SK-N-SH (cell line): ENCODE data around the gene ZNF33B. TPM values are rescaled to one million over a fixed set of nuclear protein-coding genes. Genes with fewer than 3 reads are reported as not detected.

Experiments
- CTCF ChIA-PET: fragments of 300-600, 350-600 bp; formaldehyde crosslinking; extraction: SDS; loops from one replicate; lab custom pipeline; 2021; lab: Yijun Ruan, JAX
- POLR2A ChIA-PET: fragments of 350-600 bp; sonication (Branson Sonifier 250); formaldehyde crosslinking; extraction: SDS; loops from one replicate; lab custom pipeline; 2020; ENCODE audit warnings: antibody characterized with exemption, inconsistent platforms; lab: Yijun Ruan, JAX
- DNase-seq: peaks from one replicate; pipeline ENCODE4 v3.0.0; 2012
- H2AFZ ChIP-seq: fragments of 200-600 bp; sonication (generic); 2 replicates; pipeline ENCODE4 v1.8.1; 2016; ENCODE audit warnings: antibody characterized with exemption, mild to moderate bottlenecking, low read depth
- H3F3A ChIP-seq: fragments of 200-600 bp; sonication (generic); replicated peaks from 2 replicates; pipeline ENCODE3; 2016; ENCODE audit warnings: antibody characterized with exemption, mild to moderate bottlenecking; ENCODE audit not compliant: insufficient read depth
- H3K27ac ChIP-seq, 2 experiments: fragments of 200-500 bp in 1 of 2; fragments of 200-600 bp in 1 of 2; sonication (Bioruptor generic) in 1 of 2; sonication (generic), shearing (Covaris generic) in 1 of 2; 2 replicates each; pipeline versions ENCODE4 v1.5.1 to v1.6.1; 2014 to 2016; ENCODE audit warnings: low read depth in 2 of 2, inconsistent platforms in 1 of 2, low read length in 1 of 2, mild to moderate bottlenecking in 1 of 2, mixed read lengths in 1 of 2
- H3K27me3 ChIP-seq: fragments of 200-600 bp; sonication (generic), shearing (Covaris generic); 2 replicates; pipeline ENCODE4 v1.6.1; 2016; ENCODE audit warnings: mixed run types; ENCODE audit not compliant: insufficient read depth
- H3K36me3 ChIP-seq, 2 experiments: fragments of 200-500 bp in 1 of 2; fragments of 200-600 bp in 1 of 2; sonication (Bioruptor generic) in 1 of 2; sonication (generic) in 1 of 2; replicated peaks in 1 of 2; 2 replicates each; pipeline versions ENCODE3 to v1.5.1; 2014 to 2016; ENCODE audit warnings: low read length in 1 of 2, mild to moderate bottlenecking in 1 of 2; ENCODE audit not compliant: insufficient read depth in 2 of 2, control insufficient read depth in 1 of 2
- H3K4me1 ChIP-seq, 2 experiments: fragments of 200-500 bp in 1 of 2; fragments of 200-600 bp in 1 of 2; sonication (Bioruptor generic) in 1 of 2; sonication (generic), shearing (Covaris generic) in 1 of 2; 2 replicates each; pipeline versions ENCODE4 v1.5.1 to v1.6.1; 2014 to 2016; ENCODE audit warnings: low read depth in 1 of 2, low read length in 1 of 2, mixed run types in 1 of 2; ENCODE audit not compliant: insufficient read depth in 2 of 2, control insufficient read depth in 1 of 2
- H3K4me2 ChIP-seq: fragments of 200-600 bp; sonication (generic), shearing (Covaris generic); 2 replicates; pipeline ENCODE4 v1.6.1; 2017; ENCODE audit warnings: mixed run types
- H3K4me3 ChIP-seq, 2 experiments: fragments of 200-500 bp in 1 of 2; fragments of 200-600 bp in 1 of 2; sonication (Bioruptor generic) in 1 of 2; sonication (generic), shearing (Covaris generic) in 1 of 2; 2 replicates each; pipeline versions ENCODE4 v1.5.1 to v1.8.1; 2014 to 2016; ENCODE audit warnings: low read depth in 2 of 2, inconsistent platforms in 1 of 2, low read length in 1 of 2, mild to moderate bottlenecking in 1 of 2, mixed read lengths in 1 of 2, moderate library complexity in 1 of 2
- H3K79me2 ChIP-seq: fragments of 200-600 bp; sonication (generic); 2 replicates; pipeline ENCODE4 v1.8.1; 2017; ENCODE audit warnings: mild to moderate bottlenecking; ENCODE audit not compliant: insufficient read depth
- H3K9ac ChIP-seq: fragments of 200-600 bp; sonication (generic); 2 replicates; pipeline ENCODE4 v1.6.1; 2017; ENCODE audit warnings: mixed run types
- H3K9me2 ChIP-seq: fragments of 200-600 bp; sonication (generic); 2 replicates; pipeline ENCODE4 v1.6.1; 2017; ENCODE audit warnings: mixed run types
- H3K9me3 ChIP-seq: fragments of 200-600 bp; sonication (generic); 2 replicates; pipeline ENCODE4 v1.6.1; 2017; ENCODE audit warnings: mixed run types, mild to moderate bottlenecking, moderate library complexity
- H4K20me1 ChIP-seq: fragments of 200-600 bp; sonication (generic); 2 replicates; pipeline ENCODE4 v1.6.1; 2017; ENCODE audit warnings: mild to moderate bottlenecking, mixed run types; ENCODE audit not compliant: insufficient read depth
- CHD2 ChIP-seq: fragments of 150-350 bp; IDR thresholded peaks from 2 replicates; pipeline ENCODE4 v1.6.1; 2018; ENCODE audit warnings: low read length; ENCODE audit not compliant: partially characterized antibody
- CTCF ChIP-seq: fragments of 200-600 bp; sonication (generic); IDR thresholded peaks from 2 replicates; pipeline ENCODE4 v1.6.1; 2017; ENCODE audit warnings: antibody characterized with exemption, mild to moderate bottlenecking, moderate library complexity
- FOXJ3 ChIP-seq: sonication (generic); formaldehyde crosslinking; IDR thresholded peaks from 2 replicates; pipeline ENCODE4 v1.5.1; 2020; ENCODE audit warnings: mild to moderate bottlenecking, missing genetic modification reagents
- FOXM1 ChIP-seq: IDR thresholded peaks from 2 replicates; pipeline ENCODE4 v1.4.0; 2012; ENCODE audit warnings: low read depth, mild to moderate bottlenecking
- GABPA ChIP-seq: IDR thresholded peaks from 2 replicates; pipeline ENCODE4 v1.4.0; 2012; ENCODE audit warnings: low read depth, mild to moderate bottlenecking
- MXI1 ChIP-seq: IDR thresholded peaks from 2 replicates; pipeline ENCODE4 v1.6.1; 2012; ENCODE audit warnings: mild to moderate bottlenecking, low read depth, low read length, improper control_type of control experiment
- NRF1 ChIP-seq: IDR thresholded peaks from 2 replicates; pipeline ENCODE4 v1.6.1; 2012; ENCODE audit warnings: low read depth, mild to moderate bottlenecking, low read length
- PBX3 ChIP-seq: IDR thresholded peaks from 2 replicates; pipeline ENCODE4; 2012
- RAD21 ChIP-seq: IDR thresholded peaks from 2 replicates; pipeline ENCODE4 v1.6.1; 2012; ENCODE audit warnings: mild to moderate bottlenecking, low read length
- RCOR1 ChIP-seq: fragments of 150-350 bp; IDR thresholded peaks from 2 replicates; pipeline ENCODE4 v1.6.1; 2017; ENCODE audit warnings: antibody characterized with exemption, low read length
- RFX5 ChIP-seq: IDR thresholded peaks from 2 replicates; pipeline ENCODE4 v1.6.1; 2012; ENCODE audit warnings: mild to moderate bottlenecking, improper control_type of control experiment, low read length
- SIN3A ChIP-seq: IDR thresholded peaks from 2 replicates; pipeline ENCODE4 v1.6.1; 2012; ENCODE audit warnings: low read depth, mild to moderate bottlenecking, low read length, moderate library complexity, borderline replicate concordance
- SMC3 ChIP-seq: IDR thresholded peaks from 2 replicates; pipeline ENCODE4 v1.6.1; 2012; ENCODE audit warnings: low read depth, low read length, improper control_type of control experiment
- TEAD4 ChIP-seq: IDR thresholded peaks from 2 replicates; pipeline ENCODE4 v1.4.0; 2012; ENCODE audit warnings: mild to moderate bottlenecking, borderline replicate concordance; ENCODE audit not compliant: insufficient read depth
- YY1 ChIP-seq: IDR thresholded peaks from 2 replicates; pipeline ENCODE4 v1.4.0; 2012; ENCODE audit warnings: low read depth, mild to moderate bottlenecking
- WGBS: methylation state at CpG from one replicate; pipeline ENCODE4 v1.1.6; 2017; ENCODE audit warnings: low lambda C conversion rate; 5-methylcytosine and 5-hydroxymethylcytosine counted together
- polyA plus RNA-seq, 3 experiments: library from polyadenylated mRNA; depleted of rRNA; stranded (reverse); fragments of >200 nt; gene quantifications; 2 replicates each; pipeline ENCODE4 v1.2.3, GENCODE V29; 2012
- TF ChIP-seq, protein P1 (sequence below): IDR thresholded peaks from 2 replicates; pipeline ENCODE4 v1.6.1; 2012; ENCODE audit warnings: mild to moderate bottlenecking, low read depth, low read length, moderate library complexity

The ZNF33B gene
- polyA plus RNA-seq, 1 of the 3 experiments (the other 2 are of a cell fraction), result 5.6 TPM

DNA sequence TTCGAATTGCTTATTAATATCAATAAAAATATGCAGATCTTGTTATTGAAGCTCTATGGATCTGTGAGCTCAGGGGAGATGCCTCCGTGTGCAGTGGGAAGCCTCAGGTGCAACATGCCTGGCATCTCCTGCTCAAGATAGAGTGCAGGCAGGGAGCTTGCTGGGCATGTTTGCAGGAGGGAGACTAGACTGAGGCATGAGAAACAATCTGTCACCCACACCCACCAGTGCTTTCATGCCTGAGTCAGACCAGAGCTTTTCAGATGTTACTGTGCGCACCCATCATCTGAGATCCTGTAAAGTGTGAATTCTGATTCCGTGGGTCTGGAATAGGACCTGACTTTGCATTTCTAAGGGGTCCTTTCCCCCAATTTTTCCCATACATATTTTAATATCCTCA, 62.0 kb downstream of the ZNF33B start:
- no peak for DNase-seq
- POLR2A ChIA-PET, result no interaction called here
- H3K4me1 ChIP-seq, result no peaks in the 10 kb centered on the region
- no peaks in the 10 kb centered on the region for H3K27me3 ChIP-seq
- H3K36me3 ChIP-seq, result no peaks in the 10 kb centered on the region
- CTCF ChIA-PET, result no interaction called here
- no peak overlapping the region for H3K4me3 ChIP-seq
- no peak overlapping the region for H2AFZ ChIP-seq
- H4K20me1 ChIP-seq, result no peaks in the 10 kb centered on the region
- H3K4me2 ChIP-seq, result no peak overlapping the region
- no peaks in the 10 kb centered on the region for H3F3A ChIP-seq
- no peaks in the 10 kb centered on the region for H3K9me2 ChIP-seq
- no peaks in the 10 kb centered on the region for H3K79me2 ChIP-seq
- no peak overlapping the region for H3K27ac ChIP-seq
- H3K9ac ChIP-seq, result no peak overlapping the region
- TF ChIP-seq SIN3A, result no peak
- no peak for TF ChIP-seq FOXJ3 (CRISPR knock-in tag)
- no peak for TF ChIP-seq CHD2
- TF ChIP-seq, protein P1, sequence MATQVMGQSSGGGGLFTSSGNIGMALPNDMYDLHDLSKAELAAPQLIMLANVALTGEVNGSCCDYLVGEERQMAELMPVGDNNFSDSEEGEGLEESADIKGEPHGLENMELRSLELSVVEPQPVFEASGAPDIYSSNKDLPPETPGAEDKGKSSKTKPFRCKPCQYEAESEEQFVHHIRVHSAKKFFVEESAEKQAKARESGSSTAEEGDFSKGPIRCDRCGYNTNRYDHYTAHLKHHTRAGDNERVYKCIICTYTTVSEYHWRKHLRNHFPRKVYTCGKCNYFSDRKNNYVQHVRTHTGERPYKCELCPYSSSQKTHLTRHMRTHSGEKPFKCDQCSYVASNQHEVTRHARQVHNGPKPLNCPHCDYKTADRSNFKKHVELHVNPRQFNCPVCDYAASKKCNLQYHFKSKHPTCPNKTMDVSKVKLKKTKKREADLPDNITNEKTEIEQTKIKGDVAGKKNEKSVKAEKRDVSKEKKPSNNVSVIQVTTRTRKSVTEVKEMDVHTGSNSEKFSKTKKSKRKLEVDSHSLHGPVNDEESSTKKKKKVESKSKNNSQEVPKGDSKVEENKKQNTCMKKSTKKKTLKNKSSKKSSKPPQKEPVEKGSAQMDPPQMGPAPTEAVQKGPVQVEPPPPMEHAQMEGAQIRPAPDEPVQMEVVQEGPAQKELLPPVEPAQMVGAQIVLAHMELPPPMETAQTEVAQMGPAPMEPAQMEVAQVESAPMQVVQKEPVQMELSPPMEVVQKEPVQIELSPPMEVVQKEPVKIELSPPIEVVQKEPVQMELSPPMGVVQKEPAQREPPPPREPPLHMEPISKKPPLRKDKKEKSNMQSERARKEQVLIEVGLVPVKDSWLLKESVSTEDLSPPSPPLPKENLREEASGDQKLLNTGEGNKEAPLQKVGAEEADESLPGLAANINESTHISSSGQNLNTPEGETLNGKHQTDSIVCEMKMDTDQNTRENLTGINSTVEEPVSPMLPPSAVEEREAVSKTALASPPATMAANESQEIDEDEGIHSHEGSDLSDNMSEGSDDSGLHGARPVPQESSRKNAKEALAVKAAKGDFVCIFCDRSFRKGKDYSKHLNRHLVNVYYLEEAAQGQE, result no peak
- TF ChIP-seq PBX3, result no peak
- no peak for TF ChIP-seq TEAD4
- TF ChIP-seq NRF1, result no peak
- TF ChIP-seq RAD21, result no peak
- no peak for TF ChIP-seq YY1
- no peak for TF ChIP-seq MXI1
- TF ChIP-seq, all 33 proteins: peak for 0
- 64% methylated on average over 4 of the region's 4 CpGs for WGBS
- H3K9me3 ChIP-seq, result no peaks in the 10 kb centered on the region

GRCh38 chr10:42574336-42574735, 64.0 kb downstream of the ZNF33B start:
- TF ChIP-seq GABPA (no peak), RFX5 (no peak), CTCF (no peak), RCOR1 (no peak), SMC3 (no peak), FOXM1 (no peak)
- POLR2A ChIA-PET, result no interaction called here
- H2AFZ ChIP-seq, result no peak overlapping the region

More at GRCh38 chr10:42574336-42574735, 64.0 kb downstream of the ZNF33B start:
- Histone ChIP-seq H3K9ac (no peak overlapping the region), H4K20me1 (no peaks in the 10 kb centered on the region), H3K36me3 (no peaks in the 10 kb centered on the region), H3K4me3 (no peak overlapping the region), H3K27me3 (no peaks in the 10 kb centered on the region), H3K27ac (no peak overlapping the region), H3K4me2 (no peak overlapping the region), H3K79me2 (no peaks in the 10 kb centered on the region), H3F3A (no peaks in the 10 kb centered on the region), H3K4me1 (no peaks in the 10 kb centered on the region), H3K9me3 (no peaks in the 10 kb centered on the region), H3K9me2 (no peaks in the 10 kb centered on the region)
- DNase-seq, result no peak
- WGBS, result 35% methylated on average over 5 of the region's 5 CpGs
- CTCF ChIA-PET, result no interaction called here
